Type B pancreatic cell (in vitro differentiated cells): ENCODE data around the gene GHRL. TPM values are rescaled to one million over a fixed set of nuclear protein-coding genes. Genes with fewer than 3 reads are reported as not detected.
A peak's percentile ranks its signal among the peaks of the same experiment; 100 is the strongest.

Experiments used
- DNase-seq: peaks from one replicate; pipeline ENCODE4 v3.0.0; 2021; ENCODE audit warnings: mixed read lengths; ENCODE audit not compliant: unreplicated experiment; ENCODE audit errors: extremely low spot score
- H3K27ac Mint-ChIP-seq: 2 replicates; pipeline ENCODE4 v1.8.0; 2021; ENCODE audit warnings: mild to moderate bottlenecking, mixed read lengths
- H3K27me3 Mint-ChIP-seq: 2 replicates; pipeline ENCODE4 v1.8.0; 2021; ENCODE audit warnings: mixed read lengths
- H3K36me3 Mint-ChIP-seq: 2 replicates; pipeline ENCODE4 v1.8.0; 2021; ENCODE audit warnings: mixed read lengths
- H3K4me1 Mint-ChIP-seq: one replicate; pipeline ENCODE4 v1.8.0; 2021; ENCODE audit warnings: mixed read lengths; ENCODE audit not compliant: unreplicated experiment
- H3K4me3 Mint-ChIP-seq: 2 replicates; pipeline ENCODE4 v1.8.0; 2021; ENCODE audit warnings: mild to moderate bottlenecking, mixed read lengths
- H3K9me3 Mint-ChIP-seq: 2 replicates; pipeline ENCODE4 v1.8.0; 2021; ENCODE audit warnings: mixed read lengths
- CTCF ChIP-seq: fragments of 200-600 bp; sonication (generic); conservative IDR thresholded peaks from 2 replicates; pipeline ENCODE4 v1.5.0; 2021; ENCODE audit warnings: antibody characterized with exemption, mild to moderate bottlenecking
- total RNA-seq: library from RNA; stranded (reverse); gene quantifications from 2 replicates; pipeline ENCODE4 v1.2.1, GENCODE V29; 2021; ENCODE audit warnings: low replicate concordance

The GHRL gene
- total RNA-seq, 1 donor from 2014 or later: 29.6 TPM

DNA sequence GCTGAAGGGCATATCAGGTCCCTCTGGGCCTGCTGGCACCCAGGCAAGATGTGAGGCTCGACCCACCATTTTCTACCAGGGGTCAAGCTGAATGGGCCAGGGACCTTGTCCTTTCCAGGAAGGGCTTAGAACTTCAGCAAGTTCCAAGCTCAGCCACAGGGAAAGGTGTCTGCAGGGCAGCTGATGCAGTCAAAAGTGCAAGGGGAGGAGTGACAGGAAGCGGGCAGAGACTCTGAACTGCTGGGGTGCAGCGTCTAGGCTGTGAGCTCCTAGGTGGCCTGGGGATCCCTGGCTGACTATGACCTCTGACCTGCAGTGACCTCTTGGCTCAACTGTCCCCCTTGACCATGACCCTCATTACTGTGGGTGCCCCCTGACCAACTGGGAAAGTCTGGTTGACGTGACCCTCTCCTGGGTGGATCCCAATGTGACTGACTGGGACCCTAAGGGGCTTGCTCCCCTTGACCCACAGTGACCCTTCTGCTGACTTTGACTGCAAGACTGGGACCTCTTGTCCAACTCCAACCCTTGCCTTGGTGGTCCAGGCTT lies 42.5 kb upstream of the GHRL start:
- no peak for TF ChIP-seq CTCF
- Mint-ChIP-seq H3K27ac (no peak overlapping the region), H3K36me3 (no peaks in the 10 kb centered on the region), H3K27me3 (peaks cover 51% of the 10 kb centered on the region), H3K9me3 (no peaks in the 10 kb centered on the region), H3K4me1 (no peaks in the 10 kb centered on the region), H3K4me3 (no peak overlapping the region)
- DNase-seq: no peak

GRCh38 chr3:10334459-10334858 lies 41.7 kb upstream of the GHRL start:
- Mint-ChIP-seq H3K36me3 (no peaks in the 10 kb centered on the region), H3K27ac (no peak overlapping the region), H3K4me3 (no peak overlapping the region), H3K27me3 (peaks cover 53% of the 10 kb centered on the region), H3K9me3 (no peaks in the 10 kb centered on the region), H3K4me1 (no peaks in the 10 kb centered on the region)
- DNase-seq: no peak
- TF ChIP-seq CTCF: peak; percentile 49

GRCh38 chr3:10334042-10334441 lies 41.3 kb upstream of the GHRL start:
- H3K9me3 Mint-ChIP-seq: no peaks in the 10 kb centered on the region
- no peak overlapping the region for H3K4me3 Mint-ChIP-seq
- no peak for DNase-seq
- H3K27ac Mint-ChIP-seq: no peak overlapping the region
- H3K4me1 Mint-ChIP-seq: no peaks in the 10 kb centered on the region
- no peaks in the 10 kb centered on the region for H3K36me3 Mint-ChIP-seq
- no peak for TF ChIP-seq CTCF
- H3K27me3 Mint-ChIP-seq: peaks cover 57% of the 10 kb centered on the region

GRCh38 chr3:10333349-10333650 lies 40.6 kb upstream of the GHRL start:
- no peaks in the 10 kb centered on the region for H3K36me3 Mint-ChIP-seq

DNA sequence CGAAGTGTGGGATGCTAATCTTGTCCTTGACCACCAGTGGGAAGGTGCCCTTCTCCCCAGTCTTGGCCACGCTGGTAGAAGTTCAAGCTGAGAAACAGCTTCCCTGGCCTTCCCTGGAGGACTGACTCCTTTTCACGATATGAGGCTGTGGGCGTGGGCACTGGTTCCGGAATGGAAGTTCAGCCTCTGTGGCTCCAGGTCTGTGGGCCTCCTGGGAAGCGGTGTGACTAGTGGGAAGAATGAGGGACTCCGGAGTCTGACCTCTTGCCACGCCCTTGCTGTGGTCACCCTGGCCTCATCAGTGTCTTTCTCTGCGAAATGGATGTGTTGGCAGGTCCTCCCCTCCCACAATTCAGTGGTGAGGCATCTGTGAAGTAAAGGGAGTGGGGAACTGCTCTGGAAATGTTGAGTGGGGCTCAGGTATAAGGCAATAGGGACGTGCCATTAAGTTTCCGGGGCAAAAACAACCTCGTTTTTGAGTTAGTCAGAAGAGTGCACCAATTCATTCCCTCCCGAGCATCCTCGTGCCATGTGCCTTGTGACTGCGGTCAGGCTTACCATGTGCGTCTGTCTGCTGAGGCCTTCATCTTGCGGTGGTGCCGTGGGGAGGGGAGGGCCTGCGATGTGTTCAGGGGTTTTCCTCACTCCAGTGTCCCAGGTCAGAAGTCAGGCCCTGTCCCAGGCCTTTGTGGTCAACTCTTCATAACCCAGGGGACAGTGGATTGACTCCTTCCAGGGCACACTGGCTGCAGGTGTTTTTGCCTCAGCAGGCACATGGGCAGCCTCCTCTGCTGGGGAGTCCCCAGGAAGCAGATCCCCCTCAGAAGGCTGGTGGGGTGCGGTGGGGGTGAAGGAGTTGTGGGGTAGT lies 40.0 kb upstream of the GHRL start:
- no peaks in the 10 kb centered on the region for H3K9me3 Mint-ChIP-seq
- H3K27ac Mint-ChIP-seq: no peak overlapping the region
- peaks cover 67% of the 10 kb centered on the region for H3K27me3 Mint-ChIP-seq
- H3K4me1 Mint-ChIP-seq: no peaks in the 10 kb centered on the region
- H3K36me3 Mint-ChIP-seq: no peaks in the 10 kb centered on the region
- no peak overlapping the region for H3K4me3 Mint-ChIP-seq
- no peak for DNase-seq
- TF ChIP-seq CTCF: no peak

More at GRCh38 chr3:10333349-10333650, 40.6 kb upstream of the GHRL start:
- H3K4me3 Mint-ChIP-seq: no peak overlapping the region
- H3K27me3 Mint-ChIP-seq: peaks cover 64% of the 10 kb centered on the region
- no peak for DNase-seq
- no peak for TF ChIP-seq CTCF
- H3K27ac Mint-ChIP-seq: no peak overlapping the region
- H3K9me3 Mint-ChIP-seq: no peaks in the 10 kb centered on the region
- H3K4me1 Mint-ChIP-seq: no peaks in the 10 kb centered on the region
